ENCODE results near the gene NBEA. TPM values are rescaled to one million over a fixed set of nuclear protein-coding genes. Genes with fewer than 3 reads are reported as not detected.

The NBEA gene
- total RNA-seq, 1 donor from 2014 or later, result 12.0 TPM

GRCh38 chr13:35139591-35139990 is 197.5 kb downstream of the NBEA start:
- Histone ChIP-seq H3K9me3 (no peaks in the 10 kb centered on the region), H3K4me3 (no peak overlapping the region), H3K4me1 (no peaks in the 10 kb centered on the region), H3K27me3 (no peaks in the 10 kb centered on the region), H3K36me3 (no peaks in the 10 kb centered on the region), H3K27ac (no peak overlapping the region)
- TF ChIP-seq POLR2AphosphoS5 (IDR thresholded peaks at IDR 0.05; ENCODE audit: insufficient read depth in 1 of 2, low read depth in 1 of 2) (no peak), POLR2A (IDR thresholded peaks at IDR 0.05) (no peak), CTCF (IDR thresholded peaks at IDR 0.05) (no peak)
- intact Hi-C loops (cut with DNase I), result no loop called here
- no peak for DNase-seq (ENCODE audit: extremely low spot score in 2 of 2)

- Histone ChIP-seq H3K9me3 (no peaks in the 10 kb centered on the region), H3K27ac (no peak overlapping the region), H3K36me3 (no peaks in the 10 kb centered on the region), H3K4me1 (no peaks in the 10 kb centered on the region), H3K27me3 (no peaks in the 10 kb centered on the region), H3K4me3 (no peak overlapping the region)
- intact Hi-C loops (cut with DNase I), result no loop called here
- no peak for DNase-seq (ENCODE audit: extremely low spot score in 2 of 2)
- TF ChIP-seq POLR2A (IDR thresholded peaks at IDR 0.05) (no peak), POLR2AphosphoS5 (IDR thresholded peaks at IDR 0.05; ENCODE audit: insufficient read depth in 1 of 2, low read depth in 1 of 2) (no peak), CTCF (IDR thresholded peaks at IDR 0.05) (no peak)
These were observed 198.3 kb downstream of the NBEA start for GRCh38 chr13:35140321-35140720.

- Histone ChIP-seq H3K36me3 (no peaks in the 10 kb centered on the region), H3K9me3 (no peaks in the 10 kb centered on the region), H3K27ac (no peak overlapping the region), H3K4me1 (no peaks in the 10 kb centered on the region), H3K4me3 (no peak overlapping the region), H3K27me3 (no peaks in the 10 kb centered on the region)
- DNase-seq (ENCODE audit: extremely low spot score in 2 of 2), result no peak
- intact Hi-C loops (cut with DNase I), result no loop called here
- TF ChIP-seq POLR2A (IDR thresholded peaks at IDR 0.05) (no peak), CTCF (IDR thresholded peaks at IDR 0.05) (no peak)
These were observed 198.8 kb downstream of the NBEA start for GRCh38 chr13:35140831-35141230.

GRCh38 chr13:35143123-35143522 is 201.1 kb downstream of the NBEA start:
- no peak for DNase-seq (ENCODE audit: extremely low spot score in 2 of 2)
- Histone ChIP-seq H3K27ac (no peak overlapping the region), H3K9me3 (no peaks in the 10 kb centered on the region), H3K4me3 (no peak overlapping the region), H3K27me3 (no peaks in the 10 kb centered on the region), H3K4me1 (no peaks in the 10 kb centered on the region), H3K36me3 (no peaks in the 10 kb centered on the region)
- intact Hi-C loops (cut with DNase I), result no loop called here
- TF ChIP-seq CTCF (IDR thresholded peaks at IDR 0.05), result no peak
- no peak for TF ChIP-seq POLR2AphosphoS5 (IDR thresholded peaks at IDR 0.05; ENCODE audit: insufficient read depth in 1 of 2, low read depth in 1 of 2)
- no peak for TF ChIP-seq POLR2A (IDR thresholded peaks at IDR 0.05)

GRCh38 chr13:35144166-35144890 is 202.3 kb downstream of the NBEA start:
- intact Hi-C loops (cut with DNase I), result no loop called here
- no peak for TF ChIP-seq CTCF (IDR thresholded peaks at IDR 0.05)
- TF ChIP-seq POLR2AphosphoS5 (IDR thresholded peaks at IDR 0.05; ENCODE audit: insufficient read depth in 1 of 2, low read depth in 1 of 2), result no peak
- Histone ChIP-seq H3K27ac (no peak overlapping the region), H3K4me3 (no peak overlapping the region), H3K27me3 (no peaks in the 10 kb centered on the region), H3K4me1 (no peaks in the 10 kb centered on the region), H3K36me3 (no peaks in the 10 kb centered on the region), H3K9me3 (no peaks in the 10 kb centered on the region)
- no peak for DNase-seq (ENCODE audit: extremely low spot score in 2 of 2)

Data from vagina (tissue), 2 donors.